HG02678 (cell line): ENCODE measurements around the gene ZNF574.
"Not testable (repeated sequence)": the region's sequence is repeated elsewhere in the genome, so short reads cannot be mapped to it uniquely, and the experiment has no call there.

Source experiments
- ATAC-seq: cut with Tn5 transposase; IDR thresholded peaks from one replicate; pipeline ENCODE4 v1.9.1; 2021; ENCODE audit warnings: mild to moderate bottlenecking, moderate library complexity; ENCODE audit not compliant: unreplicated experiment

Gene ZNF574

DNA sequence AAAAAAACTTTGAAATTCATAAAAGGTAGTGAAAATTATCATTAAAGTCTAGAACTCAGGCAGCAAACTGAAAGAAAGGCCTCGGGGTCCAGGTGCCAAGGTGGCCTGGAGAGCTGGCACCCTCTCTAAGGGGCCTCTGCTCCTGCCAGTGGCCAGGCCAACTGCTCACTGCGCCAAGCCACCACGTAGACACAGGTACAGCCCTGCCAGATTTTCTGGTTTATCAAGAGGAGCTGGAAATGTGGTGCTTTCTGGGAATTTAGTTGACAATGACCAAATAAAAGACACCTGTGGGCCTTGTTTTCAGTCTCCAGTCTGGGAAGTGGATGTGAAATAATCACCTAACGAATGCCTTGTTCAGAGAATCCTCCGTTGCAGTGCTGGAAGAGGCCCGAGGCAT lies 22.8 kb downstream of the ZNF574 start:
- ATAC-seq = no peak

DNA sequence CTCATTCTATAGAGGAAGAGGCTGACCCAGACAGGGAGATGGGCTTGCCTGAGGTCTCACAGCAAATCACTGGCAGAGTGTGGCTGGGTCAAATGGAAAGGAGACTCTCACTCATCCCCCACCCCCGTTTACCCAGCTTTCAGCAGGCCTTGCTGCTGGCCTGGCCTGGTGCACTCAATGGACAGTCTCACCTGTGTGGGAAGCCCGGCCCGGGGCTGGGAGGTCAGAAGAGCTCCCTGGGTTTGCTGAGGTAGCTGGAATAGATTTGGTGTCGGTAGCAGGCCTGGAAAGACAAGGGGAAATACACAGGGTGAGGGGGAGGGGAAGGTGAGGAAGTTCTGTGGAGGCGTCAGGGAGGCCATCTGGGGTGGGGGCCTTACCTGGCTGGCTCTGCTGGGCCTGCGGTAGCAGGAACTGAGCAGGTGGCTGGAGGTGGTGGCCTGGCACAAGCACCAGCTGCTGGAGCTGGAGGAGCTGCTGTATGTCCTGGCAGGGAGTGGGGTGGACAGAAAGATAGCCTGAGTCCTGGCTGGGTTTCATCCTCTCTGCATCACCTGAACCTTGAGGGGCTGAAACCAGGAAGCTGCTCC lies 23.5 kb downstream of the ZNF574 start:
- ATAC-seq = no peak

DNA sequence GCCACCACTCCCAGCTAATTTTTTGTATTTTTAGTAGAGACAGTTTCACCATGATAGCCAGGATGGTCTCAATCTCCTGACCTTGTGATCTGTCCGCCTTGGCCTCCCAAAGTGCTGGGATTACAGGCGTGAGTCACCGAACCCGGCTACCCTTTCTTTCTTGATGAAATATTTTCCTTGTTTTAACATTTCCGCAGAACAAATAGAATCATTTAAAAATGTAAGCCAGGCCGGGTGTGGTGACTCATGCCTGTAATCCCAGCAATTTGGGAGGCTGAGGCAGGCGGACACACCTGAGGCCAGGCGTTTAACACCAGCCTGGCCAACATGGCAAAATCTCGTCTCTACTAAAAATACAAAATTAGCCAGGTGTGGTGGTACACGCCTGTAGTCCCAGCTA lies 24.3 kb downstream of the ZNF574 start:
- not testable (repeated sequence) for ATAC-seq

DNA sequence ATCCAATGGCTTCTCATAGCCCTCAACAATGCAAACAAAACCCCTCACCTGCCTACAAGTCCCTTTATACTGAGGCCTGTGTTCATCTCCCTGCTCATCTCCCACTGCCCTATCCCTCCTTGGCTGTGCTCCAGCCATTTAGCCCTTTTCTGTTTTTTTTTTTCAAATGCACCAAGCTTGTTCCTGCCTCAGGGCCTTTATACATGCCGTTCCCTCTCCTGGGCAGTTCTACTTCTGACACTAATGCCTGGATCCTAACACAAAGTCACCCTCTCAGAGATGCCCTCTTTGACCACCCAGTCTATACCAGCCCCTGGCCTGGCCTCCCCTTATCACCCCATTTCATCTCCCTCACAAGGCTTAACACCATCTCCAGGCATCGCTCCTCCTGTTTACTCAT lies 26.9 kb downstream of the ZNF574 start:
- ATAC-seq = no peak

DNA sequence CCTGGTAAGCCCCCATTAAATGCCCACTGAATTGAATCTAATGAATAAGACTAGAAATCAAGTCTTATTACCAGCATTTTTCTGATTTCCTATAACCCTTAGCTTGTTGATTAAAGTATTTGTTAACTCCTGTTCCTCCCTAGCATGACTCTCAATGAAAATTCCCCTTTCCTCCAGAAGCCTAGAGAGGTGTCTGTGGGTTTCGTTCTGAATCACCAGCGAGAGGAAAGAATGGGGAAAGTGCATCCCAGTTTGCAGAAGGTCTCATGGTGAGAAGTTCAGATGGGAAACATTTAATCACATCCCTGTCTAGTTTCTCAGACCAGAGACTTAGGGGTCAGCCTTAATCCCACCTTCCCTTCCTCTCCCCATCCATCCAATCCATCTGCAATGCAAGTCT lies 29.4 kb downstream of the ZNF574 start:
- no peak for ATAC-seq

DNA sequence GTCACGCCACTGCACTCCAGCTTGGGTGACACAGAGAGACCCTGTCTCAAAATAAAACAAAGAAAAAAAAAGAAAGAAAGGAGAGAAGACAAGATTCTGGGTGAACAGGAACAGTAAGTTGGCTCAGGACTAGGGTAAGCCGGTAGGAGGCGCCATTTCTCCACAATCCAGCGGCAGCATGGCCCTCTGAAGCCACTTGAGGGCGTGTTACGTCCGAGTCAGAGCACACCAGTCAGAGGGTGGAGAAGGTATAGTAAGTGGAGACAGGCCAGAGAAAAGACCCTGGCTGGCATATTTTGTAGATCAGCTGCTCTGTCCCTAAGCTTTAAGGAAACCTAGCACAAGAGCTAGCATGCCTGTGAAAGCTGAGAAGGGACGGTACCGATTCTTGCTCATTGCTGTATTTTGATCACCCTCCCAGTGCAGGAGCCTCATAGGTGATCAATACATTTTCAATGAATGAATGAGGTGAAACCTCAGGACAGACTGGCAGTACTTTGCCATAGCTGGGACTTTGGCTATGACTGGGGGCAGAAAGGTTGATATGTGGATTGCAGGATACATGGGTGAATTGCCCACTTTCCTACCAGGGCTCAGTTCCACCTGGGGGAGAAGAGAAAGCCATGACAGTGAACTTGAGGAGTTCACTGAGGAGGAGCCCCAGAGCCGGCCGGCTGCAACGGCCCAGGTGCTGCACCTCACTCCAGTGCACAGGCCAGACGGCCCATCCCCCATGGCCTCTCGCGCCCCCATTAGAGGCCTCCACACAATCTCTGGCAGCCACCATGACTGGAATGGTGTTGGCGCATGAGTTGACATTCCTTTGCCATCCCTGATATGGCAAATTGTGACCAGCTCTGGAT lies 32.8 kb downstream of the ZNF574 start:
- ATAC-seq = peak; percentile 75

DNA sequence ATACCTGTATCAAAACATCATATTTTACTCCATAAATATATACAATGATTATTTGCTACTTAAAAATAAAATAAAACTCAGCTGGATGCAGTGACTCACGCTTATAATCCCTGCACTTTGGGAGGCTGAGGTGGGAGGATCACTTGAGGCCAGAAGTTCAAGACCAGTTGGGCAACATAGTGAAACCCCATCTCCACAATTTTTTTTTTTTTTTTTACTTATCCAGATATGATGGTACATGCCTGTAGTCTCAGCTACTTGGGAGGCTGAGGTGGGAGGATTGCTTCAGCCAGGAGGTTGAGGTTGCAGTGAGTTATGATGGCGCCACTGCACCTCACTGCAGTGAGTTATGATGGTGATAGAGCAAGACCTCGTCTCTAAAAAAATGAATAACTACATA lies 33.9 kb downstream of the ZNF574 start:
- ATAC-seq = no peak

DNA sequence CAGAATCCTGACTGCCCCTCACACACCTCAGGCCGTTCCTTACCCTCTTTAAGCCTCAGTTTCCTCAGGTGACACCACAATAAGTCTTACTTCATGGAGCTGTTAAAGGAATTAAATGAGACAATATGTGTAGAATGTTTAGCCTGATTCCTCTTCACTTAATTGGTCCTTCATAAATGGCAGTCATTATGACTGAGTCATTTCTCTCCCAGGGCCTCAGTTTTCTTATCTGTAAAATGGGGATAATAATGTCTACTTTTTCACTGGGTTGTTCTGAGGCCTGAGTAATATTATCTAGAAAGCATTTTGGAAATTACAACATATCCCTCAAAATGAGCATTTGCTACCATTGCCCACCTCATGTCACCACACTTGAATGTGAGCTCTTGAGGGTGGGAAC lies 34.7 kb downstream of the ZNF574 start:
- no peak for ATAC-seq

DNA sequence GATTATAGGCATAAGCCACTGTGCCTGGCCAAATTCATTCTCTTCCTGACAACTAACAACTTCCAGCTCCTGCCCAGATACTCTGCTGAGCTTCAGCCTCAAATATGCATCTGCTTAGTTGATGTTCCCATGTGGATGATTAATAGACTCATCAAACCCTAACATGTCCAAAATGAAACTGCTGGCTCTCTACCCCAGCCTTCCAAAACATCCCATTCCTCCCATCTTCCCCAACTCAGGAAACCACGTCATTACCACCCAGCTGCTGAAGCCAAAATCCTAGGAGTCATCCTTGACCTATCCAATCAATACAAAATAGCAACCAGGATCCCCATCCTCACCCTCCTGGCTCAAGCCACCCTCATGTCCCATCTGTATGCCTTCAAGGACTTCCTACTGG lies 35.4 kb downstream of the ZNF574 start:
- no peak for ATAC-seq

DNA sequence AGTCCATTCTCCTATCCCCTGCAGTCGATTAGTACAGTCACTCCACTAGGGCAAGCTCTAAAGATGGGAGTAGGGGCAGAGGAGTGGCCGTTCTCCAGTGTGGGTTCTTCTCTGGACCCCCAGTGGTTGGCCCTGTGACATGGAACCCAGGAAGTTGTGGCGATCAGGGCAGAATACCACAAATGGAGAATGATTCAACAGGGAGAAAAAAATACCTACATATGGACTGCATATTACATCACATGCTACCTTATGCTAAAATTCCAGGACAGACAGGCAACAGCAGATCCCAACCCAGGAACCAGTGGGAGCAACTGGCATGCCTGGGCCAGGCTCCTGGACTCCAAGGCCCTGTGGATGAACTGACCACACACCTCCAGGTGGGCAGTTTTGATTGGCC lies 35.8 kb downstream of the ZNF574 start:
- no peak for ATAC-seq

DNA sequence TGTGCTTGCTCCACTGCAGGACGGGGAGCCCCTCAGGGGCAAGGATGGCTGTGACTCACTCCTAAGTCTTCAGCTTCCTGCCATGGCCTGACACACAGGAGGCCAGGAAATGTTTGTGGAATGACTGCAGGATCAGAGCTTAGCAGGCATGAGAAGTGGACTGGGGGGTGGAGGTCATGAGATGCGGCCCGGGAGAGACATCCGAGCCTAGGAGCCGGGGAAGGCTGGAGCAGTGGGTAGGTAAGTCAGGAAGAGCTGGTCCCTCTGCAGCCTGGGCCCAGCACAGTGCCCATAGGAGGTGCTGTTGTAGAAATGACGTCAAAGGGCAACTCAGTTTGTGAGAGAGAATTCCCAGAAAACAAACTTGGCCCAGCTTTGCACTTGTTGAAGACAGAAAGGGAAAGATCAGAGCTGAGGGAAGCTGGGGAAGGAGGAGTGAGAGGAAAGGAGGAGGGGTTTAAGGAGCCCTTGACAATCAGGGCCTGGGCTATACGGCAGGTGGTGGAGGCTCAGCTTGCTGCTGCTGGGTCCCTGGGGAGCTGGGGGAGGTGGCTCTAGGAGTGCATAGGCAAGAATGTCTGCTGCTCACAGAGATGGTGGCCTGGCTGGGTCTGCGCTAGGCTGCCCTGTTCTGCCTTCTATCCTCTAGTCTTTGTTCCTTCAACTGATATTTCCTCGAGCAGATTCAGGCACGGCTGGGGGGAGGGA lies 37.8 kb downstream of the ZNF574 start:
- ATAC-seq = peak; percentile 66

DNA sequence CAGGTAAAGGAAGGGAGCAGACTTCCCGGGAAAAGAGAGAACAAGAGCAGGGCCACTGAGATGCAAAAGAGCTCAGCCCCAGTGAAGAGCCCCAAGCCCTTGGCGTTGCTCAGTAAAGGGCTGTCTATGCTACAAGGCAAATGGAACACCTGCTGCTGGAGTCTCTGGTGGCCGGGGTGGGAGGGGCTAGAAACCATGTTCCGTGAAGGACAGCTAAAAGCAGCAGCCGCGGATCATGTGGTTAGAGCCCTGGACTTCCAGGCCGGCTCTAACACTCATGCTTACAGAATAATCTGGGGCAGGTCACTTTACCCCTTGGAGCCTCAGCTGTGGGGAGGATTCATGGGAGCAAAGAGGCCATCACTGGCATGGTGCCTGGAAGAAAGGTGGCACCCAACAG lies 38.4 kb downstream of the ZNF574 start:
- peak; percentile 63 for ATAC-seq

DNA sequence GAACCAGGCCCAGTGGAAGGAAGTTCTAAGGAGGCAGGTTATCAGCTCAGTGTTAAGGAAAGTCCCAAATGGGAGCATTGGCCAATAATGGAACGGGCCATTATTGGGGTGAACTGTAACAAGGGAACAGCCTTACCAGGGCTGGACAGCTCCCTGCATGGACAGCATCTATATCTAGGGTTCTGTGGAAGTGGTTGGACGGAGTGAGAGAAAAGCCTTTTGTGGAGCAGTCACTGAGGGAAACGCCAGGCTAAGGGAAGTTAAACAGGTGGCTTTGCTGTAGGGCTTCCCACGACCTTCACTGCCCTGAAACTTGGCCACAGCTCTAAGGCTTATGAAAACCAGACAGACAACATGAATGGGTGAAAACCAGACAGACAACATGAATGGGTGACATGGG lies 39.3 kb downstream of the ZNF574 start:
- no peak for ATAC-seq

DNA sequence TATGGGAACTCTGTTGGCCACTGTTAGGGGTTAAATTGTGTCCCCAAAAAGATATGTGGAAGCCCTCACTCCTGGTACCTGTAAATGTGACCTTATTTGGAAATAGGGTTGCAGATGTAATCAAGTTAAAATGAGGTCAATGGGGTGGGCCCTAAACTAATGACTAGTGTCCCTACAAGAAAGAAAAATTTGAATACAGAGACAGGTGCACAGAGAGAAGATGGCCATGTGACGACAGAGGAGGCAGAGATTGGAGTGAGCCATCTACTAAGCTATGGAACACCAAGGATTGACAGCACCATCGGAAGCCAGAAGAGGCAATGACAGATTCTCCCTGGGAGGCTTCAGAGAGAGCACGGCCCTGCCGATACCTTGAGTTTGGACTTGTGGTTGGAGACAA lies 39.7 kb downstream of the ZNF574 start:
- ATAC-seq = no peak

DNA sequence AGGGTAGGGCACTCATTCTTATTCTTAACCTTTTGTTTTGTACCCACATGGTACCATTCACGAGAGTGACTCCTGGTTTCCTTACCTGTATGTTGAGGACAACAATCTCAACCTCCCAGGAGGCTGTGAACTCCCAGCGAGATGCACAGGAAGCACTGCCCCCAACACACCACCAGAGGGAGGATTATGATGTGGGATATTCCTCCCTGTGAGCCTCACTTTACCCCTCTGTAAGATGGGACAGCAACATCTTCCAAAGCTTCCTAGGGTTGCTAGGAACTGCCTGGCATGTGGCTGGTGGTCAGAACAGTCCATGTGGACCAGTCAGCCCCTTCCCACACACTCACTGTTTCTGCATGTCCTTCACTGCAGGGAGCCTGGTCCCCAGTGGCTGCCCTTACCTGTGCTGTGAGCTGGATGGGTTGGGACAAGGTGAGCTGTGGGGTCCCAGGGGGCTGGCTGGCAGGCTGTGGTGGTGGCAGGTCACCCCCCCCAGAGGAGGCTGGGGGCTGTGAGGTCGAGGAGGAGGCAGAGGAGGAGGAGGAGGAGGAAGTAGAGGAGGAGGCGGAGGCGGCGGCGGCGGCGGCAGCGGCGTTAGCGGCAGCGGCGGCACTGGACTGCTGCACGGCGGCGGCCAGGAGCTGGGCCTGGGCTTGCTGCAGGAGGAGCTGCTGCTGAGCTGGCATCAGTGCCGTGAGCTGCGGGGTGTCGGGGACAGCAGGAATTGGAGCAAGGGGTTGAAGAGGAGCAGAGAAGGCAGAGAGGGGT lies 40.5 kb downstream of the ZNF574 start:
- ATAC-seq = no peak

DNA sequence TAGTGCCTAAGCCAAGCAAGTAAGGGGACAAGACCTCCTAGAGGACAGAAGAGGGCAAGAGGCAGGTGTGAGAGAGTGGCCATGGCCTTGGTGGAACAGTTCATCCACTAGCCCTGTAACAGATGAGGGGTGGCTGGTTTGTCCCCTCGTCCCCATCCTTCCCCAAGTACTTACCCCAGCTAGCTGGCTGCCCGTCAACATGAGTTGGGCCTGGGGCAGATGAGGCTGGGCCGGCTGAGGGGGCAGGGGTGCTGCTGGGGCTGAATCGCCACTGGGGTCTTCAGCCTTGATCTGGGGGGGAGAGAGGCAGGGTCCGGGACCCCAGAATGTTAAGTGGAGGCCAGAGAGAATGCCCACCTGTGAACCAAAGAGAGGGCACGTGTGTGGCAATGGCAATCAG lies 41.1 kb downstream of the ZNF574 start:
- ATAC-seq = no peak

DNA sequence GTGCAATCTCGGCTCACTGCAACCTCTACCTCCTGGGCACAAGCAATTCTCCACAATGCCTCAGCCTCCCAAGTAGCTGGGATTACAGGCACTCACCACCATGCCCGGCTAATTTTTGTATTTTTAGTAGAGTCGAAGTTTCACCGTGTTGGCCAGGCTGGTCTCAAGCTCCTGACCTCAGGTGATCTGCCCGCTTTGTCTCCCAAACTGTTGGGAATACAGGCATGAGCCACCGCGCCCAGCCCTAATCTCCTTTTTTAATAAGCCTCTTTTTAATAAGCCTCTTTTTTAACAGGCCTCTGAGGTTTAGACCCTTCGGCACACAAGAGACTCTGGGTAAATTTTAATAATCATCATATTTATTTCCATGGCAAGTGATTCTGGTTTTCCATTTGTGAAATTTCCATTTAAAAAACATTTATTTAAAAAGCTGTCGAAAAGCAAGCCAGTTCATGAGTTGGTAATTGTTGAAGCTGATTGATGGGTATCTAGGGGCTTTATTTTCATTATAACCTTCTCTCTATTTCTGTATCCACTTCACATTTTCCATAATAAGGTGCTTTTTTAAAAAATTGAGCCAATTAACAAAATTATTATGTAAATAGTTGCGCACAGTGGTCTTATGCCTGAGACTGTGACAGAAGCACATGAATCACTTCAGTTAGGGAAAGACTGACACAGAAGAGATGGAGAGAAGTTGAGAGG lies 44.5 kb downstream of the ZNF574 start:
- no peak for ATAC-seq

DNA sequence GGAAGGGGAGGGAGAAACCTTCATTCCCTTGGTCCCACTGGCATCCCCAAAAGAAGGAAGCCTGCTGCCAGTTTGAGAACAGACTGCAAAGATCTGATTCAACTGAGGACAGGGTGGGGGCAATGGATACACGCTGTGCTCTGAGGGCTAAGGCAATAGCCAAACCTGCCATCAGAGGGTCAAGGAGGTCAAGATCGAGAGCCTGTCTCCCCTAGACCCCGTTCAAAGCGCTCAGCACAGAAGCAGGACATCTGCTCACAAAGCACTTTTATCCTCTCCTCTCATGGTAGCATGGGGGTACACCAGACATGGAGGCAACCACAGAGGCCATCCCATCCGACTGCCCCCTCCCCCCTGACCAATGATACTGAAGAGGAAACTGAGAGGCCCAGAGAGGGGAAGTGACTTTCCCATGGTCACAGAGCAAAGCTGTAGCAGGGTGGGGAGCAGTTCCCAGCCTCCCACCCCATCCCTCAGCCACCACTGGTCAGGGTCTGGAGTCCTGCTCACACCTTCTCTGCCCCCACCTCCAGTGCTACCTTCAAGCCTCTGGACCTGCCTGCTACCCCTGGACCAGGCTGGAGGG lies 45.2 kb downstream of the ZNF574 start:
- no peak for ATAC-seq

DNA sequence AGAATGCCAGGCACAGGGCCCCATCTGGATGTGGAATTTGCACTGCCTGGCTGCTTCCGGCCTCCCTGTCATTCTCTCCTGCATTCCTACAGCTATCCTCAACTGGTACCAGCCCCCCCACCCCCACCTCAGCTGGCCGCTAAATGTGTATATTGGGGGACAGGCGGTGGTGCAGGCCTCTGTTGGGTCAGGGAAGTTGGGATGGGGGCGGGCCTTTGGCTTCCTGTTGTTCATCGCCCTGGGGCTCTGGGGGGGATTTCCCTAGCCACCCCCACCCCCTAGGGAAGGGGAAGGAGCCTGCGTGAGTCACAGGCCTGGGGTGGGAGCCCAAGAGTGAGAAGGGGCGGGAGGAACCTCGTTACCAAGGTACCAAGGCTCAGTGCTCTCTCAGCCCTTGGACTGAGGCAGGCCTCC lies 45.7 kb downstream of the ZNF574 start:
- ATAC-seq = no peak
